ENCODE results near the gene FRK. TPM values are rescaled to one million over a fixed set of nuclear protein-coding genes. Genes with fewer than 3 reads are reported as not detected.
"Not testable (repeated sequence)": the region's sequence is repeated elsewhere in the genome, so short reads cannot be mapped to it uniquely, and the experiment has no call there.

FRK gene, protein sequence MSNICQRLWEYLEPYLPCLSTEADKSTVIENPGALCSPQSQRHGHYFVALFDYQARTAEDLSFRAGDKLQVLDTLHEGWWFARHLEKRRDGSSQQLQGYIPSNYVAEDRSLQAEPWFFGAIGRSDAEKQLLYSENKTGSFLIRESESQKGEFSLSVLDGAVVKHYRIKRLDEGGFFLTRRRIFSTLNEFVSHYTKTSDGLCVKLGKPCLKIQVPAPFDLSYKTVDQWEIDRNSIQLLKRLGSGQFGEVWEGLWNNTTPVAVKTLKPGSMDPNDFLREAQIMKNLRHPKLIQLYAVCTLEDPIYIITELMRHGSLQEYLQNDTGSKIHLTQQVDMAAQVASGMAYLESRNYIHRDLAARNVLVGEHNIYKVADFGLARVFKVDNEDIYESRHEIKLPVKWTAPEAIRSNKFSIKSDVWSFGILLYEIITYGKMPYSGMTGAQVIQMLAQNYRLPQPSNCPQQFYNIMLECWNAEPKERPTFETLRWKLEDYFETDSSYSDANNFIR
- 1 to 10 TPM; 4.9 to 5.3 (median 5.1) TPM for polyA plus RNA-seq (ENCODE audit: insufficient read length in 3 of 3)

DNA sequence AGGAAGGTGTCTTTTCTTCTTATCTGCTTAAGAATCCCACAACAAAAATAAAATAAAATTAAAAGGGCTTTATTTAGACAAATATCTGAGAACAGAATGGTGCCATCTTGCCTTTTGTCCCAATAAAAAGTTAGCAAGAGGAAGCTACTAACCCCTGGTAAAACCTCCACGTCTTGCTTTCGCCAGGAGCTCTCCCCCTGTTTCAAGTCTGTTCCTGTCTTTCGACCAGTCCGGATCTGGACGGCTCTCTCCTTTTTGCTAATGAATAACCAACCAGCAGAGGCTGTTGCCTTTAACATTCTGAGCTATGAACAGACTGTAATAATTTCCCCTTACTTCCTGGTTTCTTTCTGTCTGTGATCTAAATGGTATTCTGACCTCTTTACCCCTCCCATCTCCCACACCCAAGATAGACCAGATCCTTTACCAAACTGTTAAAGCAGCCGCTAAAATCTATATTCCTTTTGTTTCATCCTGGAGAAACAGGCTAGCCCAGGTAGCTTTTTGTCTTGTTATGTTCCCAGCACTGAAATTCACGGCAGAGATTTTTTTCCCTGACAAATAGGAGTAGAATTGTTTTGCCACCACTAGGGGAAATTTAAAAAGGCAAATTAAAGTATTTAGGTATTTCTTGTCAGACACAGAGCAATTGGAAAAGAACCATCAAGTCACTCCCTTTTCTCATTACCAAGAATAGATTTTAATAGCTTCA, at the start of gene FRK:
Gene FRK, minus strand, starts transcription at position 320 of the 712 bp plus-strand sequence. CDS start 580 bp downstream, outside the sequence.
- no peak for DNase-seq (ENCODE audit: low read depth in 3 of 3, low spot score in 2 of 3)

DNA sequence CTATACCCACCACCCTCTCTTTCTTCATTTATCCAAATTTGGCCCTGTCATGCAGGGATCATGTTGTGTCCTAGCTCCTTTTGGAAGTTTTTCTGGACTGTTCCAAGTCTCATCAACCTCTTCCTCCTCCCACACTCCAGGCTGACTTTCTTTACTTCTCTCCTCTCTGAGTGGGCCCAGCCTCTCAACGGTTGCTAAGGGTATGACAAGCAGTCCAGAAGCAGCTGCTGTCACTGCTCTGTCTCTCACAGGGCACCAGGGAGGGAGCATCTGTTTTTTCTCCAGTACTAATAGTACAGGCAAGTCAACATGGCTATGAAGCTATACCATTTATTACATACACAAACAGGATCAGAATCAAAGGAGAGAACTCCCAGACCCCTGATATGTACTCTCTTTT, 48.1 kb upstream of the FRK start:
- no peak for DNase-seq (ENCODE audit: low read depth in 3 of 3, low spot score in 2 of 3)

DNA sequence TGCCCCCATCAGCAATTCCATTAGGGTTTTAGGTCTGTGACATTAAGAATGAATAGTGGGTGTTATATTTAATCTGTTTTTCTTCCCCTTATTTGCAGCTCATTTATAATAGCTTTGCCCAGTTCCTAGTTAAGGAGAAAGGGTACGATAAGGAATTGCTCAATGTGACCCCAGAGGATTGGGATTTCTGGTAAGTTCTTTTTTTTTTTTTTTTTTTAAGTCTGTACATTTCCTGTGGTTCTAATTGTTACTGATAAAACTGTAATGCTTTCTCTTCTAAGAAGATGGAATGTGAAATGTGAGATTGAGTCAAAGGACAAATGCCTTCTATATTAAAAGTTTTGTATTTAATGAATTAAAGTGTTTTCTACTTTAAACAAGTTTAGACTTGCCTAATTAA, 45.5 kb upstream of the FRK start:
- no peak for DNase-seq (ENCODE audit: low read depth in 3 of 3, low spot score in 2 of 3)

DNA sequence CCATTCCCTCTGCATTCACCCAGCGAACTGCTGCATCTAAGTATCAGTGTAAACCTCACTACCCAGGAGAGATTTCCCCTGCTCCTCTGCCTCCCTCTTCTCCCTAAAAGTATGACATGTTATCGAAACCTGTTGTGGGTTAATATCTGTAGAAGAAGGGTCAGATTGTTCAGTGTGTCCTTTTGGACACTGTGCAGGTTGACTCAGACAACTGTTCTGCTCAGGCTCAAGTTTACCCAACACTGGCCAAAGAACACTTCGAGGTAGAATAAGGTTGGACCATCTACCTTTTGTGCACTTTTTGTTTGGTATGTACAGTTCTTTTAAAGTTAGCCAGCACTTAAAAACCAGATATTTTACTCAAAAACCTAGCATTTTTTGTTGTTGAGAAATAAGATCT, 44.6 kb upstream of the FRK start:
- no peak for DNase-seq (ENCODE audit: low read depth in 3 of 3, low spot score in 2 of 3)

DNA sequence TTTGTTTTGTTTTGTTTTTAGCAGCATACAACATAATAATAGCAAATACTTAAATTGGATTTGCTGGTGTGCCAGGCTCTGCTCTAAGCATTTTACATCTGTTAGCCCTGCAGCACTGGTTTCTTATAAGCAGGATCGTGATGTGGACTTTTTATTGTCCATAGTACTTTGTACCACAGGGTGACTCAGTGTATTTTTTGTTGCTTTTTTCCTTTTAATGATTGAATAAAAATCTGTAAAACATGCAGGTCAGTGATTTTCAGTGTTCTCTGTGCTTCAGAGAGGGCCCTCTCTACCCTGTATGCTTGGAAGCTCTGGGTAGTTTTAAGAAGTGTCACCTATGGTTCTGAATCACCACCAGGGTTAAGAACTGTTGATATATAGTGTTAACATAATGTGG, 43.9 kb upstream of the FRK start:
- no peak for DNase-seq (ENCODE audit: low read depth in 3 of 3, low spot score in 2 of 3)

DNA sequence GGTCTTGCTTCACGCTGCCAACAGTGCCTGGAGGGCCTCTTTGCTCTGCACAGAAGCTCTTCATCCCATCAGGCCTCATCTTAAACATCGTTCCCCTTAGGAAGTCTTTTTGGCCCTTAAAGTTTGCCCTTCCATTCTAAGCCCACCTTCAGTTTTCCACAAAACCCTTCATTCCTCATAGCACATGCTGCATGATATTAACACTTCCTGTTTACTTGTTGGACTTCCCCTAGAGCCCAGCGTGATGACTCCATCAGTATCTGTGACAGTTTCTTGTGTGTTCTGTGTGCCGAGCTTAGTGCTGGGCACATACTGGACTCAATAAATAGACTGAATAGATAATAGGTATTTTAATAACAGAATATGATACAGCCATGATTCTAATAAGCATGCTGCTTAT, 42.2 kb upstream of the FRK start:
- DNase-seq (ENCODE audit: low read depth in 3 of 3, low spot score in 2 of 3) = no peak

DNA sequence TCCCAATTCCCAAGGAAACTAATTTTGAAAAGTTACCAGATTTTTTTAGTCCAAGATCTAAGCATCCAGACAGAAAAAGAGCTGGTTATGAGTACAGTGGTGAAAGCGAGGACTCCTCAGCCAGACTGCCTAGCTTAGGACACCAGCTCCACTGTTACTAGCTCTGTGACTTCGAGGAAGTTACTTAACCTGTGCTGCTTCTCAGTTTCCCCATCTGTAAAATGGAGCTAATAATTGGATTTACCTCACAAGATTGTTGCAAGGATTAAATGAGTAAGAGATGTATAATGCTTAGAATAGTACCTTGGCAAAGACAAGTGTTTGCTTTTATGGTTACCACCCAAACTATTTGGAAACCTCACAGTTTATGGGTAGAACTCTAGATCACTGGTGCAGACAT, 41.1 kb upstream of the FRK start:
- no peak for DNase-seq (ENCODE audit: low read depth in 3 of 3, low spot score in 2 of 3)

DNA sequence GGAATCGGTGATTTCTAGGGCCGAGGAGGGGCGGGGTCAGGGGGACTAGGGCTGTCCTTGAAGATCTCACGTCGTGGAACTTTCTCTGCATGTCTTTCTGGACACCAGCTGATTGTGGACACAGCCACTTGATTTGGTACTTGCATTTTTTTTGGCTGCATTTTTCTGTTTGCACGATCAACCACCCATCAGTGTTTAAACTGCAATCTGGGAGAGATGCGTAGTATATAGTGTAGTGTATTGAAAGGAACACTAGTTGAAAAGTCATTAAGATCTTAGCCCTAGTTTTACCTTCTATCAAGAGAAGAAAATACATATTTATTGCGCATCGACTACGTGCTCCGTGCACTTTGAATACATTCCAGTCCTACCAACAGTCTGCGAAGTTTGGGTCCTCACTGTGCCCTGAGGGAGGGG, 40.6 kb upstream of the FRK start:
- DNase-seq (ENCODE audit: low read depth in 3 of 3, low spot score in 2 of 3) = no peak

DNA sequence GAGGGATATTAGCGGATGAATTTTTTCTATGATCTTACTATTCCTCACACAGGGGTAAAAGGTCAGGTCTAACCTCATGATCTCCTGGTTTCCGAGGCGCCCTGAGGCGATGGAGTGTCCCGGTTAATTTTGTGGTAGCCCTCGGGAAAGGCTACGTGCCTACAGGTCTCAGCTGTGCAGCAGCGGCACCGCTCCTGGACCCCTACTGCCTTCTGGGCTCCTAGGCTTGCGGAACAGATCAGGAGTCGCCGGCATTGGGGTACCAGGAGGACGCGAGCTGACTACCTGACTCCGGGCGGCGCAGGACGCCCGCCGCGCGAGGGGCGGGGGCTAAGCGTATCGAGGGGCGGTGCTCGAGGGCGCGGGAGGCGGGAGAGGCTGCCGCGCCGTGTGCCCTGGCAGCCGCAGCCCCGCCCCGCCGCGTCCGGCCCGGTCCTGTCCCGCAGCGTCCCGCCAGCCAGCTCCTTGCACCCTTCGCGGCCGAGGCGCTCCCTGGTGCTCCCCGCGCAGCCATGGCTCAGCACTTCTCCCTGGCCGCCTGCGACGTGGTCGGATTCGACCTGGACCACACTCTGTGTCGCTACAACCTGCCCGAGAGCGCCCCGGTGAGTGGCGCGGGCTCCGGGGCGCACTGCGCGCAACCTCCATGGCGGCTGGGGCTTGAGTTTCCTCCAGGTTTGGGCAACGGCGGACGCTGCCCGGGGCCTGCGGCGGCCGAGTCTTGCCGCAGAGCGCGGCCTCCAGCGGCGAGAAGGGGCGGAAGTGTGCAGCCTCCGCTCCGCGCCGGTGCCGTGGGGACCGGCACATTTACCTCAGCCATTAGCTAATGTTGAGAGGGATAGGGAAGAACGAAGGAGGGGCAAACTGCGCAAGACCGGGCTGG, 40.0 kb upstream of the FRK start, which contains the start of gene NT5DC1:
Gene NT5DC1, plus strand, starts transcription at position 435 of the 883 bp plus-strand sequence. Its CDS starts 78 bp downstream, at position 513.
- peak; percentile 60 to 65 (median 61) for DNase-seq (ENCODE audit: low read depth in 3 of 3, low spot score in 2 of 3)

DNA sequence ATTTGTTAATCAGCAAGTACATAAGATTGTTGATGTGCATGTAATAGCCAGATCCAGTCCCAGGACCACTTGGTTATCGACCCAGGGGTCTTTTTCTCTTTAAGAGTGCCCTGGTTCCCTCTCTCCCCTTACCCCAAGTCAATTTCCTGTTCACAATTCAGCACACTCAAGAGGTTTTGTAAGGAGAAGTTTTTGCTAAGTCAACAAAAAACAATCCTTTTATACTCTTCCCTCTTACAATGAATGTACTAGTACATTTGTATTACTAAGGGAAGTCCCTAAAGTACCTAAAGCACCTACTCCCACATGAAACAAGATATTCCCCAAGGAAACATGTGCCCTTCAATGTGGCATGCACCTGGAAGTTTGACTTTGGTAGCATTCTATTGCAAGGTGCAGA, 38.3 kb upstream of the FRK start:
- DNase-seq (ENCODE audit: low read depth in 3 of 3, low spot score in 2 of 3) = no peak

DNA sequence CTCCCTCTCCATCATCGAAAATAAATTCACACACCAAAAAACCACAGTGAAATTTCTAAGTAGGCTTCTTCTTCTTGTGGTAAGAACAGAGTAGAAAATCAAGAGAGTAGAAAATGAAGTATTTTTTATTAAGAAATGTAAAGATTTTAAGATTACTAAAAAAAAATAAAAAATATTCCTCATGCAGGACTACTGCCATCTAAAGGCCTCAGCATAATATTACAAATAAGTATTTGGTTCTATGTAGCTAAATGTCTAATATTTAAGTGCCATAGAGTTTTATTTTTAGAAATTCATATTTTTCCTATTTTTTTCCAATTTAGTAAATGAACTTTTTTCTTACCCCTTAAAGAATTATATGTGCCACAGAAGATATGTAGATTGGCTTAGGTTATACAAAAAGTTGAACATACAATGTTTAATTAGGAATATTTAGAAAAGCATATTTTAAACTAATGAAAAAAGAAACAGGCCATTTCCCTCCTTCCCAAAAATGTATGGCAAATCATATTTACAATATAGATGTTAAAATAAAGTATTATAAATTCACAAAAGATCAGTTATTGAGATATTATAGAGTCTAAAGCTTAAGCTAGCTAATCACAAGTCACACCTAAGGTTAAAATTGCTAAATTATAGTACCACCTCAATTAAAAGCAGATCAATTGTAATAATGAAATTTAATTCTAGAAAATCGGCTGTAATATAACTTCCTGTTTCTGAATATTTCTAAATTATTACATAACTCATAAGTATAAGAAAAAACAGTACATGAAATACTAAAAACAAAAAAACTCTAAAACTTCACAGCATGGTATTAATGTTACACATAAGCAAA, 36.5 kb upstream of the FRK start:
- no peak for DNase-seq (ENCODE audit: low read depth in 3 of 3, low spot score in 2 of 3)

DNA sequence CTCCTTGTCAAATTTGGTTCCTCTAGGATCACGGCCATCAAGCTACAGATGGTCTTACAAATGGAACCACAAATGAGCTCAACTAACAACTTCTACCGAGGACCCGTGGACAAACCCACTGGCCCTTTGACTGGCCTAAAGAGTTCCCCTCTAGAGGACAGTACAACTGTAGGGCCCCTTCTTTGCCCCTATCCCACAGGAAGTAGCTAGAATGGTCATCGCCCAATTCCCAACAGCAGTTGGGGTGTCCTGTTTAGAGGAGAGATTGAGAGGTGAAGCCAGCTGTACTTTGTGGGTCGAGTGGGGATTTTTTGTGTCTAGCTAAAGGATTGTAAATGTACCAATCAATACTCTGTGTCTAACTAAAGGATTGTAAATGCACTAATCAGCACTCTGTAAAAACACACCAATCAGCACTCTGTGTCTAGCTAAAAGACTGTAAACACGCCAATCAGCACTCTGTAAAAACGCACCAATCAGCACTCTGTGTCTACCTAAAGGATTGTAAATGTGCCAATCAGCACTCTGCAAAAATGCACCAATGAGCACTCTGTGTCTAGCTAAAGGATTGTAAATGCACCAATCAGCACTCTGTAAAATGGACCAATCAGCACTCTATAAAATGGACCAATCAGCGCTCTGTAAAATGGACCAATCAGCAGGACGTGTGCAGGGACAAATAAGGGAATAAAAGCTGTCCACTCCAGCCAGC, 35.5 kb upstream of the FRK start:
- DNase-seq (ENCODE audit: low read depth in 3 of 3, low spot score in 2 of 3) = not testable (repeated sequence)

DNA sequence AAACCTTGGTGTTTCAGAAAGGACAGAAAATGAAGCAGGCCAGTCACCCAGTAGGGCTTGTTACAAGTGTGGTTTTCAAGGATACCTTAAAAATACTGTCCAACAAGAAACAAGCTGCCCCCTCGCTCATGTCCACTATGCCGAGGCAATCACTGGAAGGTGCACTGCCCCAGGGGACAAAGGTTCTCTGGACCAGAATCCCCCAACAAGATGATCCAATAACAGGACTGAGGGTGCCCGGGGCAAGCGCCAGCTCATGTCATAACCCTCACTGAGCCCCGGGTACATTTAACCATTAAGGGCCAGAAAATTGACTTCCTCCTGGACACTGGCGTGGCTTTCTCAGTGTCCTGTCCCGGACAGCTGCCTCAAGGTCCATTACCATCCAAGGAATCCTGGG, 33.4 kb upstream of the FRK start:
- DNase-seq (ENCODE audit: low read depth in 3 of 3, low spot score in 2 of 3) = no peak

DNA sequence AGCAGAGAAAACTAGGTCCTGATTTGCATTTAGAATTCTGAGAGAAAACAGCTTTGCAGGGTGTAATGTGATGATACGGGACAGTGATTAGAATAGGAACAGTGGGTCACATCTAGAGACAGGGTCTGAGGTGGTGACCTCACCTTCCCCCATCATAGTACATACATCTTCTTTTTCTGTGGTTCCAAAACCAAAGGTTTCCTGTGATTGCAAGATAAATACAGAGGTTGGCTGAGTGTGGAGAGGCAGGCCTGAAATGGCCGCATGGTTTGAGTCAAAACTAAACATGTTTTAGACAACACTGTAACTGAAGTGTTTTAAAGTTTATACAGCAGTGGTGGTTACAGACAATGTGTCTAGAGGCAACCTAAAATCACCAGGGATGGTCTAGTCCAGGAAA, 29.6 kb upstream of the FRK start:
- DNase-seq (ENCODE audit: low read depth in 3 of 3, low spot score in 2 of 3) = no peak

DNA sequence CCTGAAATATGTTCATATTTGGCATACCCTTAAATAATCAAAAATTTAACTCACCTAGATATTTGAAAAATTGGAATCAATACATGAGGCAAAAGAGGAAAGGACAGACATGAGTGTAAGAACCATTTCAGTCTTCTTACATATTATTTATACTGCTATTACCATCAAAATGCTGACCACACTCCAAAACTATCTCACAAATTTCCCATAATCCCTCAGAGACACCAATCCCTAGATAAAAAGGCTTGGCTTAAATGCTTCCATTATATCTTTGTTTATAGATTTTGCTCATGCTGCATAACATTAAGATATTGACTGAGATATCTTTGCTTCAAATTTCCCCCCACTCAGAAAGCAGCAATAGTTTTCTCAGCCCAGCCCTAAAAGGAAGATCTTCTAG, 28.3 kb upstream of the FRK start:
- no peak for DNase-seq (ENCODE audit: low read depth in 3 of 3, low spot score in 2 of 3)

DNA sequence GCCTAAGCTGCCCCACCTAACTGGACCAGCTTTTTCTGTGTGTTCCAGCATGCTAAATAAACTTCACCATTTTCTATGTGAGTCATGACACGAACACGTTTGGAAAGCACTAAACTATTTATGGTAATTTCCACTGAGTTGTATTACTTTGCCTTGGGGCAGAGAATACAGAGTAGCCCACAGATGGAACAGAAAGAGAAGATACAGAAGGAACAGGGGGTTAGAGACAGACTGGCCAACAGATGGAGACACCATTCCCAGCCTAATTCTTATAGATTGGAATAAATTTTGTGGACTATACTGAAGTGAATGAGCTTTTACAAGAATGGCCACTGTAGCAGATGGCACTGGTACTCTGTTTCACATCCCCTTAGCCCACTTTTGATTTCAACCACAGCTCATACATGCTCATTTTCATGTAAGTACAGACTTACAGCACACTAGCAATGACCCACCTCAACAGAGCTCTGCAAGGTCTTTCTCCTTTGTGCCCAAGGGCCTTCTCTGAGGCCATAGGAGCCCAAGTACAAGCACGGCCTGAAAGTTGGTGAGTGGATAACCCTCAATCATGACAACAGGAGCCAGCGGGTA, 26.8 kb upstream of the FRK start:
- DNase-seq (ENCODE audit: low read depth in 3 of 3, low spot score in 2 of 3) = no peak

DNA sequence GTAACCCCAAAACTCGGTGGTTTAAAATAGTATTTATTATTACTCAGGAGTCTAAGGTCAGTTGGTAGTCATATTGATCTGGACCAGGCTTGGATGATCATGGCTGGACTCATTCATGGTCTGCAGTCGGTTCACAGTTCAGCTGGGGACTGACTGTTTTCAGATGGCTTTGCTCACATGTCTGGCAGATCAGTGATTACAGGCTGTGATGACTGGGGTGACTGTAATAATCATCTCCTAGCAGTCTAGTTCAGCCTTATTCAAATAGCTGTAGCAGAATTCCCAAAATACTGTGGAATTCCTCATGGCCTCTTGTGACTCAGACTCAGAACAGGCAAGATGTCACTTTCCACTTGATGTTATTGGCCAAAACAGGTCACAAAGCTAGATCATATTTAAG, 23.6 kb upstream of the FRK start:
- DNase-seq (ENCODE audit: low read depth in 3 of 3, low spot score in 2 of 3) = no peak

DNA sequence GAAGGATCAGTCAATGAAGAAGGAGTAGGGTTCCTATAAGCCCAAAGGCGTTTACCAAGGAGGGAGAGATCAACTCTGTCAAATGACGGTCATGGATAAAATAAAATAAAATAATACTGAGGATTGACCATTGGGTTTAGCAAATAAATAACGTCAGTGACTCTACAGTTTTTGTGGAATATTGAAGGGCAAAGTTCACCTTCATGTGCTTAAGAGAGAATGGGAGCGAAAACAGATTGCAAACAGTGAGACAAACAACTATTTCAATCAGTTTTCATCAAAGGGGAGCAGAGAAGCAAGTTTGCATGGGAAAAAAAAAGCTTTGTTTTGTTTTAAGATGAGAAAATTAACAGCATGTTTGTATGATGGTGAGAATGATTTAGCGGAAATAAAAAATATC, 22.4 kb upstream of the FRK start:
- DNase-seq (ENCODE audit: low read depth in 3 of 3, low spot score in 2 of 3) = no peak

DNA sequence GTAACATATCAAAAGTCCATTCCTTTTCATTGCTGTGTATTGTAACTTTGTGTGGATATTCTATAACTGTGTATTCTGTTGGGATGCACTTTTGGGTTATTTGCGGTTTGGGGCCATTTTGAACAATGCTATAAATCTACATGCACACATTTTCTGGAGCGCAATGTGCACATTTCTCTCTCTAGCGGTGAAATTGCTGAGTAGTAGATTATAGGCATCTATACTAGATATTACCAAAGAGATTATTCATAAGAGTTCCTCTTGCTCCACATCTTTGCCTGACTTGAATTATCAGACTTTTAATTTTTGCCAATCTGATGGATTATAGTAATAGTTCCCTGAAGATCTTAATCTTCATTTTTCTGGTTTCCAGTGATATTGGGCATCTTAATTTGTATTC, 18.3 kb upstream of the FRK start:
- DNase-seq (ENCODE audit: low read depth in 3 of 3, low spot score in 2 of 3) = no peak

All from right renal cortex interstitium (tissue), 3 donors.